ENCODE measurements around the gene LCAT.

The LCAT gene

GRCh38 chr16:67936124-67936879 lies 7.6 kb downstream of the LCAT start, which contains the start of gene PSMB10:
TSS of gene PSMB10 (minus strand) at chr16:67936850. CDS start at chr16:67936749, 101 bp downstream.
- DNase-seq: peak; percentile 40

GRCh38 chr16:67935402-67936123 lies 8.4 kb downstream of the LCAT start:
- H3K9me3 ChIP-seq (ENCODE audit: severe bottlenecking): no peaks in the 10 kb centered on the region
- H3K36me3 ChIP-seq: no peaks in the 10 kb centered on the region; the same call in 1 of the 2 replicates
- H3K27ac ChIP-seq: peak overlapping the region; percentile 62
- H3K27me3 ChIP-seq (ENCODE audit: insufficient read depth, low read depth, severe bottlenecking): no peaks in the 10 kb centered on the region
- no peak for TF ChIP-seq CTCF (IDR thresholded peaks at IDR 0.05; ENCODE audit: low read depth, low read length)
- H3K4me3 ChIP-seq (ENCODE audit: low read depth, low read length): peak overlapping the region; percentile 91
- peak; percentile 97 for DNase-seq

More at GRCh38 chr16:67936124-67936879, 7.6 kb downstream of the LCAT start, which contains the start of gene PSMB10:
- no peak for TF ChIP-seq CTCF (IDR thresholded peaks at IDR 0.05; ENCODE audit: low read depth, low read length)
- H3K27me3 ChIP-seq (ENCODE audit: insufficient read depth, low read depth, severe bottlenecking): no peaks in the 10 kb centered on the region
- H3K36me3 ChIP-seq: no peaks in the 10 kb centered on the region; the same call in 1 of the 2 replicates
- peak within 1 kb of the TSS; percentile 62 for H3K27ac ChIP-seq
- H3K9me3 ChIP-seq (ENCODE audit: severe bottlenecking): no peaks in the 10 kb centered on the region
- H3K4me3 ChIP-seq (ENCODE audit: low read depth, low read length): peak within 1 kb of the TSS; percentile 91

GRCh38 chr16:67935101-67935401 lies 8.9 kb downstream of the LCAT start:
- no peaks in the 10 kb centered on the region for H3K27me3 ChIP-seq (ENCODE audit: insufficient read depth, low read depth, severe bottlenecking)
- DNase-seq: no peak
- no peaks in the 10 kb centered on the region; the same call in 1 of the 2 replicates for H3K36me3 ChIP-seq
- H3K27ac ChIP-seq: no peak overlapping the region
- H3K9me3 ChIP-seq (ENCODE audit: severe bottlenecking): no peaks in the 10 kb centered on the region
- peak overlapping the region; percentile 91 for H3K4me3 ChIP-seq (ENCODE audit: low read depth, low read length)
- TF ChIP-seq CTCF (IDR thresholded peaks at IDR 0.05; ENCODE audit: low read depth, low read length): no peak

- Histone ChIP-seq H3K9me3 (ENCODE audit: severe bottlenecking) (no peaks in the 10 kb centered on the region), H3K27ac (no peak overlapping the region), H3K36me3 (no peaks in the 10 kb centered on the region; the same call in 1 of the 2 replicates), H3K27me3 (ENCODE audit: insufficient read depth, low read depth, severe bottlenecking) (no peaks in the 10 kb centered on the region), H3K4me3 (ENCODE audit: low read depth, low read length) (peak overlapping the region; percentile 91)
- no peak for TF ChIP-seq CTCF (IDR thresholded peaks at IDR 0.05; ENCODE audit: low read depth, low read length)
- no peak for DNase-seq
Measured at GRCh38 chr16:67934306-67935100, 9.4 kb downstream of the LCAT start.

- H3K4me3 ChIP-seq (ENCODE audit: low read depth, low read length): no peak overlapping the region
- no peak for DNase-seq
- no peak for TF ChIP-seq CTCF (IDR thresholded peaks at IDR 0.05; ENCODE audit: low read depth, low read length)
- no peaks in the 10 kb centered on the region for H3K9me3 ChIP-seq (ENCODE audit: severe bottlenecking)
- no peak overlapping the region for H3K27ac ChIP-seq
- H3K36me3 ChIP-seq: no peaks in the 10 kb centered on the region; the same call in 1 of the 2 replicates
- no peaks in the 10 kb centered on the region for H3K27me3 ChIP-seq (ENCODE audit: insufficient read depth, low read depth, severe bottlenecking)
Measured at GRCh38 chr16:67933805-67934204, 10.1 kb downstream of the LCAT start.
